T-helper 22 cell (primary cell): ENCODE results near the gene ADCK1.
"Not testable (repeated sequence)": the region's sequence is repeated elsewhere in the genome, so short reads cannot be mapped to it uniquely, and the experiment has no call there.

Experiments
- DNase-seq: peaks from one replicate; pipeline ENCODE4 v3.0.0-alpha.2; 2020; ENCODE audit warnings: low read depth

Gene ADCK1

DNA sequence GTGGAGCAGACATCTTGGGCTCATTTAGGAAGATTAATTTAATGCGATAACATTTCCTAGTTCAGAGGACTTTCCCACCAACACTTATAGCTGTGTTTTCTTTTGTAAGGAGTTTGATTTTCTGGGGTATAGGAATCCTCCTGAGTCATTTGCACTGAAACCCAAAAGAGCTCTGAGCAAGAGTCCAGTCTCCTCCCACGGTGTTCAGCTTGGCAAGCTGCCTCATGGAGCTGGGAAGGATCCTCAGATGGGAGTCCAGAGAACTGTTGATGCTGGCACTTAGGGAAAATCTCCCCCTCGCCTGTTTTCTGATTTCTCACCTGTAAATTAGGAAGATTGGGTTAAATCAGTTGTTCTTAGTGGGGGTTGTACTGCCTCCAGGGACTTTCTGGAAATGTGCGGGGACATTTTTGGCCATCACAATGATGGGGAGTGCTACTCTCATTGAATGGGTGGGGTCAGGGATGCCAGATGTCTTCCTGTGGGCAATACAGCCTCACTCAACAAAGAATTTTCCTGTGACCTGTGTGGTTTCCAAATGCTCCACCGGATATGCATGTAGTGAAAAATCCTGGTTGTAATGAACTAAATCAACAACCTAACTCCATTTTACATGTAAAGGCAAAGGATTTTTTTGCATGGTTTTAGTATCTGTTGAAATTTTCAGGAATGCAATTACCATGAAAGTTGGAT is 150.6 kb downstream of the ADCK1 start:
- no peak for DNase-seq

DNA sequence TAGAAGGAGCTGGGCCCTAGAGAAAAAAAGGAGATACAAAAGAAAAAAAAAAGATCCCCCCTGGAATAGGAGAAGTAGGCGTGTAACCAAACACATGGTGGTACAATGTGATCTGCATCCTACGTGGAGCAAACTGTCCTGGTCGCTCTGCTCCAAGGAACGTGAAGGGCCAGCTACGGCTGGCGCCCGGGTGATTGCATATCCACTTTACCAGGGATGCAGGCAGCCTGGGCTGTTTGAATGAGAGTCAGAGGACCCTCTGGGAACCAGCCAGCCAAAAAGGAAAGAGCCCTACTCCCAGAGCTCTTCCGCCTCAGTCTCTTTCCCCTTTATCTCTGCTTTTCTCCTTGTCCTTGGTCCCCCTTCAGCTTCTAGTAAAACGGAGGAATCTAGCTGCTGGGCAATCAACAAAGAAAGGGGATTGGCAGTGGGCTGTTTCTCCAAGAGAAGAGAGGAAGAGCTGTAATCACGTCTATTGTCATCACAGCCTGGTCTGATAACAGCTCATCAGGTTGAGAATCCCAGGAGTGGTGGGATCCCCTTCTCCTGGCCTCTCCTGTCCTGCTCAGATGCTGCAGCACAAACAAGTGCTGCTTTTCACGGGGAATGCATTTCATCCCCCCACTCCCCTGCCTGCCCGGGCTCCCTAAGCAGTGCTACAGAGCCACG is 156.0 kb downstream of the ADCK1 start:
- no peak for DNase-seq

DNA sequence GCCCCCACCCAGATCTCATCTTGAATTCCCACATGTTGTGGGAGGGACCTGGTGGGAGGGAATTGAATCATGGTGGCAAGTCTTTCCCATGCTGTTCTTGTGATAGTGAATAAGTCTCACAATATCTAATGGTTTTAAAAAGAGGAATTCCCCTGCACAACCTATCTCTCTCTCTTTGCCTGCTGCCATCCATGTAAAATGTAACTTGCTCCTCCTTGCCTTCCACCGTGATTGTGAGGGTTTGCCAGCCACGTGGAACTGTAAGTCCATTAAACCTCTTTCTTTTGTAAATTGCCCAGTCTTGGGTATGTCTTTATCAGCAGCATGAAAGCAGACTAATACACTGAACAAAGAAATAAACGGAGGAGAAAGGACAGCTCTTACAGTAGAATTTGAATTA is 159.8 kb downstream of the ADCK1 start:
- DNase-seq = not testable (repeated sequence)

DNA sequence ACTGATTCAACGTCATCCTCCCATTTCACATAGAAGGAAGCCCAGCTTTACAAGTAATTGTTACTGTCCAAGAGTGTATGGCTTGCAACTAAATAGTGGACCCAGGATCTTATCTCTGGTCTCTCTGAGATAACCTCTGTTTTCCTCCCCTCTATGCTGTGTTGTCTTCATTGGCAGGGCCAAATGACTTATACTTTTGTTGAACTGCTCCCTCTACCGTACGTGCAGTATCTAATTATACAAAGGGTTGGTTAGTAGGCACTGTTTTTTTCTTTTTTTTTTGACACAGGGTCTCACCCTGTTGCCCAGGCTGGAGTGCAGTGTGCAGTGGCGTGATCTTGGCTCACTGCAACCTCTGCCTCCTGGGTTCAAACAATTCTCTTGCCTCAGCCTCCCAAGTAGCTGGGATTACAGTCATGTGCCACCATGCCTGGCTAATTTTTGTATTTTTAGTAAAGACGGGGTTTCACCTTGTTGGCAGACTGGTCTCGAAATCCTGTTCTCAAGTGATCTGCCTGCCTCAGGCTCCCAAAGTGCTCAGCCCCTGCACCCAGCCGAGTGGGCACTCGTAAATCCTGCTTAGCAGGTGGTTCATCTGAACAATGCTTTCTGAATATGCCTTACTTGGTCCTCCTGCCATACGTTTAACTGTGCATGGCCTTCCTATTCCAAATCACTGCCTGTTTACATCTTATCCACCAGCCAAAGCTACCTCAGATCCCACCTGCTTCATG is 162.1 kb downstream of the ADCK1 start:
- no peak for DNase-seq

DNA sequence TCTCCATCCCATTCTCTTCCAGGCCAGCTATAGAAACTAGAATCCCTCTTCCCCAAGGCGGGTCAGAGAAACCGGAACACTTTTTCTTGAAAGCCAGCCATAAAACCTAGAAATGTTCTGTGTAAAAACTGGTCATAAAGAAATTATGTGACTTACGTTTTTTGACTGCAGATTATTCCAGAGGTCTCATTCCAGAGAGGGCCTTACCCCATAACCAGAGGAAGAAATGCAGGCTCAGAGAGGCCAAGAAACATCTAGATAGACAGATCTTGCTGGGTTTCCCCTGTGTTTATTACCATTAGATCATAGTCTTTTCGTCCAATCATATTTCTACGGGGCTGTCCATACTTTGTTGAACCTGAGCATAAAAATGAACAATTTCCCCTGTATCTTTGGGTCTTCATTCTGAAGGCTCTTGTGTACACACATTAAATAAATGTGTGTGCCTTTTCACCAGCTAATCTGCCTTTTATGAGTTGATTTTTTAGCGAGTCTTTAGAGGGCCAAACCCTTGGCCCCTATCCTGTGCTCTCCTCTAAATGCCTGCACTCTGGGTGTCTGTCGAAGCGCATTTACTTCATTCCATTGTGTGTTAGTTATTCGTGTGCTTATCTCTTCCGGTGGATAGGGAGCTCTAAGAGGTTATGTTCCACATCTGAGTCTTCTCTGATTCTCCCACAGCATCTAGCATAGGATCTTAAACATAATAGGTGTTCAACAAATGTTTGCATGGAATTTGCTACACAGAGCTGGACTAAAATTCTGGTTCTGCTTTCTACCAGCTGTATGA is 163.0 kb downstream of the ADCK1 start:
- DNase-seq = no peak

DNA sequence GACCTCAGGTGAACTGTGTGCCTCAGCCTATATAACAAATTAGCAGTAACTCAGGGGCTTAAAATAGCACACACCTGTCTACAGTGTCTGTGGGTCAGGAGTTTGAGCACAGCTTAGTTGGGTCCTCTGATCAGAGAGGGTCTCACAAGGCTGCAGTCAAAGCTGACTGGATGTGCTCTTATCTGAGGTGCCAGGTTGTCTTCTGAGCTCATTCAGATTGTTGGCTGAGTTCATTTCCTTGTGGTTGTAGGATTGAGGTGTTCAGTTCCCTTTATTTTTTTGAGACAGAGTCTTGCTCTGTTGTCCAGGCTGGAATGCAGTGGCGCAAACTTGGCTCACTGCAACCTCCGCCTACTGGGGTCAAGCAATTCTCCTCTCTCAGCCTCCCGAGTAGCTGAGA is 164.7 kb downstream of the ADCK1 start:
- no peak for DNase-seq

DNA sequence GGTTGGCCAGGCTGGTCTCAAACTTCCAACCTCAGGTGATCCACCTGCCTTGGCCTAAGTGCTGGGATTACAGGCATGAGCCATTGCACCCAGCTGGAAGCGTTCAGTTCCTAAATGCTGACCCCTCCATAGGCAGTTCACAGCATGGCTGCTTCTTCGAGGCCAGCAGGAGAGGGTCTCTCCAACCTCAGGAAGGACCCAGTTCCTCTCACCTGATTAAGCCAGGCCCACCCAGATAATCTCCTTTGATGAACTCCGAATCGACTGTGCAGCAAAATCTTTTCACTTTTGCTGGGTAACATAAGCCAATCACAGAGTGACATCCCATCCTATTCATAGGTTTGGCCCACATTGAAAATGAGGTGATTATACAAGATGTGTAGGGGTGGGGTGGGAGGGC is 165.1 kb downstream of the ADCK1 start:
- no peak for DNase-seq

DNA sequence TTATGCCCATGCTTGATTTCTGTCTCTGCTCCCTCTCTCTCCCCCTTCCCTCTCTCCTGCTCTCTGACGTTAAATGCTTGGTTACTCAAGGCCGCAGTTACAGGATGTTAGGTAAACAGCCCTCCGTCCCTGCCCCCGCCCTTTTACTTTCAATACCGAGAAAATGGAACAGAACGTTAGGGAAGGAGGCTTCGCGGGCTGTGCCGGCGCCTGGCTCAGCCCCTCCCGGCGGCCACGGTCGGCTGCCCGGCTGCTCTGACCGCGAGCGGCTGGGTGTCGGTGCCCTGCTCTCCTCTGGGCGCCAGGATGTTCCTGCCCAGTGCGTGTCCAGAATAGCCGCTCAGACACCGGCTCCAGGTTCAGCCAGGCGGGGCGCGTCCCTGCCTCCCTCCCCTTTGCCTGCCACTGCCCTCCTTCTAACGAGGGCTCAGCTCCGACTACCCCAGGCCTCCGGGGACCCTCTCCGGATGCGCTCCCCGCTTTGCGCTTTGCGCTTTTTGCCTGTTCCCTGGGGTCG is 166.1 kb downstream of the ADCK1 start:
- no peak for DNase-seq

DNA sequence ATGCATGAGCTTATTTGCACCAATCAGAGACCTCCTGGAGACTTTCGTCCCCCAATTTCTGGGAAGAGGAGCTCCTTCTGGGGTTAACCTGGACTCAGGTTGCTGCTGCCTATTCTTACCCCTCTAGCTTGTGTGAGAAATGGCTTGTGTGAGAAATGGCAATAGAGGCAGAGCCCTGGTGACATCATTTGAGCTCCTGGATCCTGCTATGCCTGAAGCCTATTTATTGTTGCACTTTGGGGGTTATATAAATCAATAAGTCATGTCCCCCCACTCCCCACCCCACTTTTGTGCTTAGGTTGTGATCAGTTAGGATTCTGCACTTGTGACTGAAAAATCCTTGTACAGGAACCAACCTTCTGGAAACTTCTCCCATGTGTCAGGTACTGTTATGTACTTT is 167.2 kb downstream of the ADCK1 start:
- DNase-seq = no peak

DNA sequence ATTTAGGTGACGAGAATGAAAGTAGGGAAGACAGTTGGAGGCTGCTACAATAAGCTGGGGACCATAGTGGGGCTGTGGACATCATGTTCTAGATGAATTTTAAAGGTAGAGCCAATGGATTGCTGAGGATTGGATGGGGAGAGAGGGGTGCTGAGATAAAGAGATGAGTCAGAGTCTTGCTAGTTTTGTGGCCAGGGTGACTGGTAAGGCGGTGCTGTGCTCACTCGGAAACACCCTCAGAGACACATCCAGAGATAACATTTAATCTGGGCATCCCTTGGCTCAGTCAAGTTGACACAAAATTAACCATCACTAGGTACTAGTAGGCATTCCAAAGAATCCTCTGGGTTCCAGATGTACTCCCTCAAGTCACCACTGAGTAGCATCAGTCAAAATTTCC is 170.7 kb downstream of the ADCK1 start:
- DNase-seq = no peak

DNA sequence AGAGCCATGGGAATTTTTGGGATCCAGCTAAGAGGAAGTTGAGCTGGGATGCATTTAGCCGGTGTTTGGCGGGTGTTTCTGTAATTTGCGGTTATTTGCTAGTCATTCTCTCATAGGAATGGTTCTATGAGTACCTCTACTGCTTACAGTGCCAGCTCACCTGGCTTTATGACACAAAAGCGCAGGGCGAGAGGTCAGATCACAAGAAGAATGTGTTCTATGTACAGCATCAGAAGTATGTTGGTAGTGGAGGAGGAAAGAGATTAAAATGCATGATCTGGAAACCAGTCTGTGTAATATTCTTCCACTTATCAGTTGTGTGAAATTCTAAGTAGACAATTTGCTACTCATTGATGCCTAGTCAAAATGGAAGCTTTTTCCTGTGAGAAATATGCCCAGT is 173.3 kb downstream of the ADCK1 start:
- DNase-seq = no peak

DNA sequence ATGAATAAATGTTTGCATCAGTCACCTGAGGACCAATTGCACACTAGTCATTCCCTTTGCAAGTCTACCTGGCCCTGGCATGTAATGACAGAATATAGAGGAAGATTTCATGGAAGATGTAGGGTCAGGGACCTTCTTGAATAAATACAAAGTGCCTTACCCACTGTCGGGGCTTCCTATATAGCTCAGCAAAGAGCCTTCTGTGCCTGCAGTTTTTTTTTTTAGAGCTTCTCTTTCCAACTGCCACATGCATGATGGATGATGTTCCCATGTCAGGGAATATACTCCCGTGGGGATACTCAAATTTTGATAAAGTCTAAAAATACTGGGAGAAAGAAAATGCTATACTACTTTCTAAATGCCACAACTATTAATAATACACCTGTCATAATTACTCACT is 176.7 kb downstream of the ADCK1 start:
- DNase-seq = no peak

DNA sequence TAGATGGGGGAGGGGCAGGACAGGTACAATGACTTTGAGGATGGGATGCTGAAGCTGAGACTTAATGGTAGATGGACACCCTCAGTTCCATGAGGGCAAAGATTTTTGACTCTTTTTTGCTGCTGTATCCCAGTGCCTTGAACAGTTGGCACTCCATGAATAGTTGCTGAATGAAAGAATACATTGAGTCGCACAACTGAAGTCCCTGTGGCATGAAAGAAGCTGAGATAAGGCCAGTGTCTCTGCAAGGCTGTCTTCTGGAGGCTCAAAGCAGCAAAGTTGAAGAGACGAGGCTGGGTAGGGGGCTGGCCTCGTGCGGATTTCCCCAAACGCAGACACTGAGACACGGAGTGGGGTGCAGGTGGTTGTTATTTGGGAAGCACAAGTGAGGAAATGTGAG is 179.3 kb downstream of the ADCK1 start:
- no peak for DNase-seq

DNA sequence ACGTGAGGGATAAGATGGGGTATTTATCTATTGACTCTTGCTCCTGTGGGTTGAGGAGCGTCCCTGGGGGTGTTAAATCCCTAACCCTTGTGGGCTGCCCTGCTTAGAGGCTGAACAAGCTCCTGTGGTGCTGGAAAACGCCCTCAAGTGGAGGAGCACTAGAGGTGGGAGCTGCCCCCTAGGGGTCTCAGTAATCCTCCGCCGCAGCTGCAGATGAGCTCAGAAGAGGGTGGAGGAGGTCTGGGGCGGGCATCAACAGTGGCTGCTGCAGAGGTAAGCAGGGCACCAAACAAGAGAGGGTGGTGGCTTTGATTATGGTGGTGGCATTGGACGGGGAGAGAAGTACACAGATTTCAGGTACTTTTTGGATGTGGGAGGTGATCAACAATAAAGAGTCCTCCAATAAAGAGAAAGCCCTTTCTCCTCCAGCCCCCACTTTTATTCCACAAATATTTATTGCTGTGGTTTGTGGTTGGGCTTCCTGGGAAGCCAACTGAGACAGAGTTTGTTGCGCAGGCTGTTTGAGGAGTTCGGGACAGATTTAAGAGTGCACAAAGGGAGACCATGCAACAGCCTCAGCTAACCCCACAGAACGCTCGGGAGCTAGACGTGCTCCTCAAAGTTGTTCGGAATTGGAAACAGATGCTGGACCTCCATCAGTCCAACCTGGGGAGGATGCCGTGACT is 179.9 kb downstream of the ADCK1 start:
- no peak for DNase-seq

DNA sequence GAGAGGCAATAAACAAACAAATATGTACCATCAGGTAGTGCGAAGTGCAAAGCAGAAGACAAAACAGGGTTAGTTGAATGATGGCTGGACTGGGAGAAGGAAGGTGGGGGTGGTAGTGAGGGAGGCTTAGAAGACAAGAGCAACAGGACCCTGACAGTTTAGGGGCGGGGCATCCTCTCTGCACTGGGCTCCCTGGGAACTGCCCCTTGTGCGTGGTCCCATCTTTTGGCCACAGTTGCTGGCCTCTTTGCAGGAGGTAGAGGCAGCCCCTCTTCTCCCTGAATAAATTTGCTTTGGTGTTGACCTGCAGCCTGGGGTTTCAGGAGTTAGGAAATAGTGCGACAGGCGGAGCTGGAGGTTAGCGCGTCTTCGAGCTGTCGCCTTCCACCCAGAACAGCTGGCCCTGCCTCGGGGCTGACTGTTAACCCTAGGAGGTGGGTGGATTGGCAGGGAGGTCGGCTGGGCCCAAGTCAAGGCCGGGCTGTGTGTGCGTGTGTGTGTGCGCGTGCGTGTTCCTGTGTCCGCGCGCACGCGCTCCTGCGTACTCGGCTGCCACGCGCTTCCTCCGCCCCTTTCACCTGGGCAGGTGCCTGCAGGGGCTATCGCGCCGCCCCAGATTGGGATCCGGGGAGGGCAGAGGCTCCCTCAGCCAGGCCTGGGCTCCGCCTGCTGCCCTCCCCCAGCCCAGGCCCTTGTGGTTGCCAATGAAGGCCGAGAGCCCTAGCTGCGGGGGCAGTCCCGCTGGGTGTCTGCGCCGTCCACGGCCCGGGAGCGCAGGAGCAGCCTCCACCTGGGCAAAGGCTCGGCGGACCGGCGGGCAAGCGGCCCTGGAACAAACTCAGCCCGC is 180.8 kb downstream of the ADCK1 start:
- DNase-seq = no peak
